Right hindlimb (tissue), 1 donor: Measurements from ENCODE around the gene AMBRA1.

Source experiments
- DNase-seq: peaks from one replicate; pipeline ENCODE4 v3.0.0-alpha.2; 2018

AMBRA1 gene

DNA sequence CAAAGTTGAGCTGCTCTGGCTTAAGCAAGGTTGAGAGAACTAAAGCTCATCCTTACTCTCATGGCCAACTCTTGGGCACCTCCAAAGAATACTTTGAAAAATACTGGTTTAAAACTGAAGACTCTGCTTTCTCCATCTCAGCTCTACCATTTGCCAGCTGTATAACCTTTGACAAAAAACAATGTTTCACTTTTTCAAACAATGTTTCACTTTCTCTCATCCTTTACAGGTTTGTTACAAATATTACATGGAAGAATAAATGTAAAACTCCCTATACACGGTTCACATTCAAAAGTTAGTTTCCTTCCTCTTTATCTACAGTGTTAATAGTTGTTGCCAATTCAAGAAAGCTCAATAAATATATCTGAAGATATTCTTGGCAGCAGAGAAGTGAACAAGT is 19.2 kb downstream of the AMBRA1 start:
- no peak for DNase-seq

DNA sequence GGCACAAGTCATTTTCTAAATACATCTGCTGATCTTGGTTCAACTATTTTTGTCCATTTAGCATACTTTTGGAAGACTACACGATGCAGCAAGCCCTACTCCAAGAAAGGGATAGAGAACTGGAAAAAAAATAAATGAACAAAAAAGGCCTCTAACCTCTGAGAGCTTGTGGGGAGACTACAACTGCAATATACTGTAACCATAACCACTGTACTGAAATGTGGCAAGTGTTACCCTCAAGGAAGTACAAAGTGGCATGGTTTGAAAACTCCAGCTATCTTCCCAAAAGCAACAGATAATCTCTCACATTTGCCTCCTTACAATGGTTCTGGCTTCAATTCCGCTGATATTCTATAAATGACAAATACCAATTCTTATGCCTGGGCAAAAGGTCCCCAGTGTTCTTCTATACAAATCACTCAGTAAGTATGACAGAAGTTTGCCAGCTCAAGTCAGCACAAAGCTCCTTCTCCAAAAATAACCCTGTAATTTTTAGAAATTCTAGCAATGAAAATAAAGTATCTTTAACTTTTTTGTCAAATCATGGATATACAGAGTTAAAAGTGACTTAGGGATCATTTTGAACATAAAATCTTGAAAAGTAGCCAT is 22.9 kb downstream of the AMBRA1 start:
- no peak for DNase-seq

DNA sequence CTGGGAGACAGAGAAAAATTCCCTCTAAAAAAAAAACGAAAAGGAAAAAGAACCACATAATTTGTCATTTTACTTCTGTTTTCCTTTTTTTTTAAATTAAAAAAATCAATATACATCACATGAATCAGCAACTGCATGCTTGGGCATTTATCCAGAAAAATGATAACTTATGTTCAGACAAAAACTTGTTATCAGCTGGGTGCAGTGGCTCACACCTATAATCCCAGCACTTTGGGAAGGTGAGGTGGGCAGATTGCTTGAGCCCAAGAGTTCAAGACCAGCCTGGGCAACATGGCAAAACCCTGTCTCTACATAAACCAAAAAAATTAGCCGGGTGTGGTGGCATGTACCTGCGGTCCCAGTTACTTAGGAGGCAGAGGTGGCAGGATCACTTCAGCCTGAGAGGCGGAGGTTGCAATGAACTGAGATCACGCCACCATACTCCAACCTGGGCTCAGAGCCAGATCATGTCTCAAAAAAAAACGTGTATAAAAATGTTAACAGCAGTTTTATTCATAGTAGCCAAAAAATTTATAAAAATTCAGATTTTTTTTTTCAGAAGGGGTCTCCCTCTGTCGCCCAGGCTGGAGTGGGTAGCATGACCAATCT is 28.5 kb downstream of the AMBRA1 start:
- no peak for DNase-seq

DNA sequence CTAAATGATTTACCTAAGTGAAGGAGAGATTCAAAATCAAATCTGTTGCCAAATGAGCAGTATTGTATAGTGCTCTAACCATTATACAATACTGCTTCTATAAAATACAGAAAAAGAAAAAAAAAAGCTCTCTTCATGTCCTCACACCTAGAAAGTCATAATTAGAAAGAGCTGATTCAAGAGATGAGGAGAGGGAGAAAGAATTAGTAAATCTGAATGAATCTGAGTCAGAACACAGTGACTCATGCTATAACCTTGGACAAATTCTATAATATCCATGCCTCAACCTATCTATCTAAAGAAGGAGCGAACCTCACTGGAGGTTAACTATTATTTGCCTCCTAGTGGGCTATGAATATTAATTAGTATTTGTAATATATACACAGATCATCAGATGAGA is 29.4 kb downstream of the AMBRA1 start:
- DNase-seq = no peak

DNA sequence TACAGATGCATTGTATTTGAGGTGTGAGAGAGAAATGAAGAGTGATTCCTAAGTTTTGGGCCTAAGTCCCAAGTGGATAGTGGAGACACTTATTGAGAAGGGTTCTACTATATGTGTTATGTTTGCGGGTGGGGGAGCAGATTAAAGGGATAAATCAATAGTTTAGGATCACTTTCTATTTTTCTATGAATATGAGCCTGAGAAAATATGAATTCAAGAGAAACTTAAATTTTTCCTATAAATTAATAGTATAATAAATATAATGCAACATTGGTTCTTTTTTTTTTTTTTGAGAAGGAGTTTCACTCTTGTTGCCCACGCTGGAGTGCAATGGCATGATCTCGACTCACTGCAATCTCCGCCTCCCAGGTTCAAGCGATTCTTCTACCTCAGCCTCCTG is 31.3 kb downstream of the AMBRA1 start:
- DNase-seq = no peak

DNA sequence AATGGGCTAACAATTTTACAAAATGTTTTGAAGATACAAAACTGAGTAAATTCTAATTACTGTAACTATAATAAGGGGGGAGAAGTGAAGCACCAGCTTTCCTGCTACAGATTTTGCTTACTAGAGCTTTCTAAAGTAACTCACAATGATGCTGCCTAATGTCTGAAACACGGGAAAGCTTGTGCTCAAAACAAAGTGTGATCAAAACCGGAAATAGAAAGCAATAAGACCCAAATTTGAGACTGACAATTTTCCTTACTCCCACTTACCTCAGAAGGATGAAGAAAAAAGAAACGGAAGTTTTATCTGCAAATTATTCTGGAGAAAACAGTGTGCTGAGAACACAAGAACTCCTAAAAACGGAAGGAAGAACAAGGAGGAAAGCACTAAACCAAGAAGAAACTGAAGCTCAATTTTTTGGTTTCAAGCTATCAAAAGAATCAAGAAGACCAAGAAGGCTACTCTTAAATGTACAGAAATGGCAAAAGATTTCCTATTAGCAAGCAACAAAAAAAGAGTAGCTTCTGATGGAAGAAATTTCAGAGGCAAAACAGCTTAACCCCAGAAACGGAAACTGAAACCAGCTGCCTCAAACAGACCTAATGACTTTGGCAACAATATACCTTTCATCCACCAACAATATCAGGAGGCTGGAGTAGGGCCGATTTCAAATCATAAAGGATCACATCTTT is 33.4 kb downstream of the AMBRA1 start:
- no peak for DNase-seq

DNA sequence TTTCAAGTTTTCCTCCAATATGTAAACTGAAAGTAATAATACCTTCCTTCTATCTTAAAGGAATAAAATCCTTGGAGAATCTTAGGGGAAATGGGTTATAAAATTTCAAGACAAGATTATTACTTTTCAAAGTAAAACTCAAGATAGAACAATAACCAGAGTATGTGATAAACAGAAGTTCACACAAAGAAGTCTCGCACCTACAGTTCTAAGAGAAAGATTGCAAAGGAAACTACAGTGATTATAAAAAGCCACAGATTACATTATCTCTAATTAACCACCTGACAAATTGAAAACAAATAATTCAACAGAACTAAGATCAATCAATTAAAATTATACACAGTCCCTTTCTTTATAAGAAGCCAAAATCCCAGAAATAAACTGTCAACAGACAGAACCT is 34.0 kb downstream of the AMBRA1 start:
- DNase-seq = no peak

DNA sequence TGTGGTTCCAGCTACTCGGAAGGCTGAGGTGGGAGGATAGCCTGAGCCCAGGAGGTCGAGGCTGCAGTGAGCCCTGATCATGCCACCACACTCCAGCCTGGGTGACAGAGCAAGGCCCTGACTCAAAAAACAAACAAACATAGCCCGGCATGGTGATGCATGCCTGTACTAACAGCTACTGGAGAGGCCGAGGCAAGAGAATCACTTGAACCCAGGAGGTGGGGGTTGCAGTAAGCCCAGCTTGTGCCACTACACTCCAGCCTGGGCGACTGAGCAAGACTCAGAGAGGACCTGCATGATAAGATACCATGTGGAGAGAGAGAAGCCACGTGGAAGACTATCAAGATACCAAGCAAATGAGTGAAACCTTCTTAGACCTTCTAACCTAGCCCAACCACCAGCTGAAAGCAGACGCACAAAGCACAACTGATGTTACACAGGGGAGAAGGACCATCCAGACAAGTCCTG is 36.1 kb downstream of the AMBRA1 start:
- no peak for DNase-seq

DNA sequence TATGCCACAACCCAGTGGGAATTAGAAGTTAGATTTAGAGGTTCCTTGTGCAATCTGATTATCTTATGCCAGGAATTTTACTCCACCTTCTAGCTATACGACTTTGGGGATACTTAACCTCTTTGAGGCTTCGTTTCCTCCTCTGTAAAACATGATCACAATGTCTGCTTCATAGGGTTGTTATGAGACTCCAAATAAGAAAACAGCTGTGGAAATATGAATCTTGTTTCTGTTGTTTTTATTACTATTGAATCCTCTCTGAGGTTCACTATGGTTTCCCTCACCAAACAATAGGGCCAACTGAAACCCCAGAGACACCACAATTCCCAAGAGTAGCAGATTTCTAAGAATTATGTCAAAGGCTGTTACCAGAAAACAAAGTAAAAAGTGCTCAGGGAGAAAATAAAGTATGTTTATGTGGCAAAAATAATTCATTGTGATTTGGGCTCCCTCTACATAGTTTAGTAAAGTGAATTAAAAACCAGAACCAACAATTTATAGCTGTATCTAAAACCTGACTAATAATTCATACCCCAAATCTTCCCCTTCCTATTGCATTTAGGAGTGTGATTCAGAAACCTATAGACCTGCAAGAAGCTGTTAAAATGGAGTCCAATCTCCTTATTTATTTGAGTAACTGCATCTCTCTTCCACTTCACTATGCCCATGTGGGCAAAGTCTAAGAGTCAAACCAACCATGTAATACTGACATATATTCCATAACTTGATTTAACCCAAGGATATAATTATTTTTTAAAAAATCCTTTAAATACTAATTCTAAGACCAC is 38.4 kb downstream of the AMBRA1 start:
- no peak for DNase-seq

DNA sequence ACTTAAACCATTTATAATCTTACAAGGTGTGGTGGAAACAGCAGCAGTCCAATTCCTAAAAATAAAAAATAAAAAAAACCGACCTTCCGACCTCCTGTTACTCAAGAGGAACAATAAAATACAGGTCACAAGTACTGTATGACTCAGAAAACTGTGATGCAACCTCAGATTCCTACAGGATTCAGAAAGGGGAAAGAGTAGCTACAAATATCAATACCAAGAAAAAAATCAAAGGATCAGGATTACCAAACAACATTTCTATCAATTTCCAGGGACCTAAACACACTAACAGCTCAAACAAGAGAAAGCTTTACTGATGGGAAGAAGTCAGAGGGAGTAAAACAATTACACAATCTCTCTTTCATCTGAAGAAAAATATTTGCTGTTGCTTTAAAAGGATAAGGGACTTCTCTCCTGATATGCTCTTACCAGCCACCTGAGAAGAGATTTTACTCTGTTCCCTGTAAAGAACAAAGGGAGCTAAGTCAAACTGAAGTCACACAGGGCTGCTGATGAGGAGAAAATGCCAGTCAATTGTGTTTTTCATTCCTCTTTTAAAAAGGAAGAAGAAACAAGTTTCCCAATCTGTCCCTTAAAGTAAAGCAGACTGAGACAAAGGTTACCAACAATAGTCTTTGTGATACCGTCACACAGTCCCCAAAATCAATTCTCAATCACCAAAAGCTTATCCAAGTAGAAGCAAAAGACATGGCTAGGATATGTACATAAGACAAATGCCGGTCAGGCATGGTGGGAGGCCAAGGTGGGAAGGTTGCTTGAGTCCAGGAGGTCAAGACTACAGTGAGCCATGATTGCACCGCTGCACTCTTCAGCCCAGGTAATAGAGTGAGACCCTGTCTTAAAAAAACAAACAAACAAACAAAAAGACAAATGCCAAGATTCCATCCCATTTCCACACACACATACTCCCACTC is 39.3 kb downstream of the AMBRA1 start:
- DNase-seq = no peak

DNA sequence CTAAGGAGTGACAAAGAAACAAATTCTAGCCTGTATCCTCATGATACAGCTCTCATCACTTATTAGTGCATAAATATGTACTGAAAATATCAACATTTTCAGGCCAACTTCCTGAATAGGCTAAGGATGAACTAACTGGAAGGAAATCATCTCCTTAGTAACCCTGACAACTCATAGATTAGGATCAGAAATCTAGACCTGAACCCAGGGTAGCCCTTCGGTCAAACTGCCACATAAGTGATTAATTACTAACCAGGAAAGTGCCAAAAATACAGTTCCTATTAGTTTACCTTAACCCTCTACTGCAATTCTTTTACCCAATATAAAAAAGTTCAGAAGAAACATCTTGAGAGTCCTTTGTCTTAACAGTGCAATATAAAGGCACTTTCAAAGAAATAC is 40.0 kb downstream of the AMBRA1 start:
- no peak for DNase-seq

DNA sequence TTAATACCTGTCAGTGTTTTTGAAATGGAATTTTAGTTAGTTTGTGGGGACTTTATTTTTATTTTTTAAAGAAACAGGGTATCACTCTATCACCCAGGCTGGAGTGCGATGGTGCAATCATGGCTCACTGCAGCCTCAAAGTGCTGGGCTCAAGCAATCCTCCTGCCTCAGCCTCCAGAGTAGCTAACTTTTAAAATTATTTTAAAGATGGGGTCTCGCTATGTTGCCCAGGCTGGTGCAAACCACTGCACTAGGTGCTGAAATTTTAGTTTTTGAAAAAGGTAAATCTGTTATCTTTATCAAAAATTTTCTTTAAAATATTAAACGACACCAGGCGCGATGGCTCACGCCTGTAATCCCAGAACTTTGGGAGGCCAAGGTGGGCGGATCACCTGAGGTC is 42.6 kb downstream of the AMBRA1 start:
- no peak for DNase-seq

DNA sequence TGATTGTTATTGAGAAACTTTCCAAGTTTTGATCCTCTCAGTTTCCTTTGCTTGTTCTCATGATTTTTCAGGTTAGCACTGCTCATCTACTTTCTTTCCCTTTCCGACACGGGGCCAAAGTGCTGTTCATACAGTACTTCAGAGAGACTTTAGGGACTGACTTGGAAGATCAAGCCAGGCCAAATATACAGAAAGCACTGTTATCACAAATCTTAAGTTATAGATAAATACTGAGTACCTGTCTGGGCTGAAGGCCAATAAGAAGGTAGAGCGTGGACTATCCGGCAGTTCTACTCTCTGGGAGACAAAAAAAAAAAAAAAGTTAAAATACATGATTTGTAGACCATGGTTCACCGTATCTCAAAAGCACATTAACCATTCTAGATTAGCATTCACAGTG is 46.2 kb downstream of the AMBRA1 start:
- no peak for DNase-seq

DNA sequence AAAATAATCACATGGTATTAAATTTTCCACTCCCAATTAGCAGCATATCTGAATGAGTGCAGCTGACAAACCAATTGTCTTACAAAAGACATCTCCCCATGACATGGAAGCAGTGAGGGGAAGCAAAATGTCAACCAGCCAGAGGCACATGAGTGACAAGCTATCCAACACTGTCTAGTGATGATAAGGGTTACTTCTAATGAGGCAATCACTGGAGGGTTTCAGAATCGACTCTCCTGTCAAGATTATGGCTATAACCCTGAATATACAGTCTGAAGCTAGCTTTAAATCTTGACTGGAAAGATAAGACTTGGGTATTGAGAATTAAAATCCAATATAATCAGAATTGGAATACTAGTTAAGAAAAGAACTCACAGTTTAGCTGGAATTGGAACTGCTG is 50.3 kb downstream of the AMBRA1 start:
- no peak for DNase-seq

DNA sequence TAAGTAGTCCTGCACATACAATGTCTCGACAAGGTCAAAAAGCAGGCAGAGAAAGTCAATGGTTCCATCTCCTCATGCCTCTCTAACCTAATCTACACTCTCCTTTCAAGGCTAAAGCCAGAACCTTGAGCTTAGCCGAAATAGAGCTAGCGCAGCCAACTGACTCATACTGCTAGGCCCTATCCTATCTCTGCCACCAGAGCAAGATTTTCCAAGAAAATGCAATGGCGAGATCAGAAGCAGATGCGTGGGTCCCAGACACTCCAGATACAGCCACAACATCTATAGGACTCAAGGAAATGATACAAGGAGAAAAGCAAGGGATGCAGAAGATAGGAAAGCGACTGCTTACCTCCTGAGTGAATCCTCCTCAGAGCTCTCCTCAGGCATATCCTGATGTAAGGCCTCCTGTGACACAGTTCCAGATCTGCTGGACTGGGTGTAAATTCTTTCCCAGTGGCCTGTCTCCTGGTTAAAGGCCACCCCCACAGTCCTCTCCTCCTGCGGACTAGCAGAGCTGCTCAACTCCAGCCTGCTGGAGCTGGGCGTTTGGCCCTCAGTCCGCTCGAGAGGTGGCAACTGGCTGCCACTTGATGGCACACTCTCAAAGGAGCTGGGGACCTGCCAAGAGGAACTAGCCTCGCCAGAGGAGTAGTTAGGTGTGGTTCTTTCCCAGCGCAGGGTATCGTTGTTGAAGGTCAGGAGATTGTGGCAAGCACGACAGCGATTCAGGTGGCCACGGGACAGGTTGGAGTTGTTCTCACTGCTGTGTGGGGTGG is 52.0 kb downstream of the AMBRA1 start:
- DNase-seq = no peak

DNA sequence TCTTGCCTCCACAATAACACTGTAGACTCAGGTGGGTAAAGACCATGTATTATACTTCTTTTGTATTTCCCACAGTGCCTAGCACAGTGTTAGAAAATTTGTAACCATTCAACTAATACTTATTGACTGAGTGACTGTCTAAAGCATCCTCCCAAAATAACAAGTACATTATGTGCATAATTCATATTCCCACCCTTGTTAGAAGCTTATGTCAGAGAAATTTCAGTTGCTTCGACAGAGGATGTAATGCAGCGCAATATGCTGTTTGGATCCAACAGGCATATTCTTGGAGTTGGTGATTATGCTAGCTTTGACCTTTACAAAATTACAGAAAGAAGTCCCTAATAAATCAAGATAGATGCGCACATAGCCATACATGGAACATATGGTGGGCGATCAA is 53.0 kb downstream of the AMBRA1 start:
- DNase-seq = no peak

DNA sequence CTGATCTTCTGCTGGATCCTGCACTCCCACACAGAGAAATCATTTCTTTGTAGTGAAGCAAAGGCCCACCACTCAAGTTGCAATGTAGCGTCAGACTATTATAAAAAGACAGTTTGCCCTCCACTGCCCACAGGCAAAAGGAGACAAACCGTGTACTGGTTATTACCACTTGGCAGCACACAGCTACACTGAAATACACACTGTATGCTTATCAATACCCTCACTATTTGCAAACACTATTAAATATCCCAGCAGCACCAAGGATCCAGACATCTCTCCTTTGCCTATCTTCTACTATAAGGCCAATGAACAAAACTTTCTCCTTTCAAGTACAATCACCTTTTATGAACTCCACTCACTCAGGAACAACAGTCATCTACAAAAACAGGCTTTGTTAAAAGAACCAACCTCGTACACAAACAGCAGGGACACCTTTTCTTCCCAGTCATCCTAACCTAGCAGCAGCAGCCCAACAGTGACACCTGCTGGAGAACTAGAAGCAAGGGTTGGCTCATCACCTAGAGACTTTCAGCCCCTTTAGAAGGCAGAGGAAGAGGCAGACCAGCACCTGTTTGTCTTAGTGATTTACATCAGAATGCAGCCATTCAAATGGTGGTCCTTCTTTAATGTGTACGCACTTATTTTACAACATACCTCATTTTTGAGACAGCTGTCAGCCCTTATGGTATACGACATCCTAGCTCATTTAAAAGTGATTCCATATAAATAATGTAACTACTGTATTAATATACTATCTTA is 56.1 kb downstream of the AMBRA1 start:
- DNase-seq = peak; percentile 70

DNA sequence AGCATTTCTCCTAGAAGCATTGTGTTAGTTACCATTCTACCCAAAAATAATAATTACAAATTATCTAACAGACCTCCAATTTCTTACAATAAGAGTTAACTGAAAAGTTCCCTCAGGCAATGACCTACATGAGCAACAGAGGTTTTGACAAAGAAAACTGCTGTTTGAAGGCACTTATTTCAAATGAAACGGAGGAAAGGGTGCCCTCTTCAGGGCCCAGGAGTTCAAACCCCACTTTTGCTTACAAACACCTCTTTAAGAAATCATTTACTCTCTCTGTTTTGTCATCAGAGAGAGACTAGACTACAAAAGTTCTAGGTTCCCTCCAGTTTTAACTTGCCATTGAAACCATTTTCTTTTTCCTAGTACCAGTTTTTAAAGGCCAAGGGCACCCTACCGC is 56.7 kb downstream of the AMBRA1 start:
- no peak for DNase-seq

DNA sequence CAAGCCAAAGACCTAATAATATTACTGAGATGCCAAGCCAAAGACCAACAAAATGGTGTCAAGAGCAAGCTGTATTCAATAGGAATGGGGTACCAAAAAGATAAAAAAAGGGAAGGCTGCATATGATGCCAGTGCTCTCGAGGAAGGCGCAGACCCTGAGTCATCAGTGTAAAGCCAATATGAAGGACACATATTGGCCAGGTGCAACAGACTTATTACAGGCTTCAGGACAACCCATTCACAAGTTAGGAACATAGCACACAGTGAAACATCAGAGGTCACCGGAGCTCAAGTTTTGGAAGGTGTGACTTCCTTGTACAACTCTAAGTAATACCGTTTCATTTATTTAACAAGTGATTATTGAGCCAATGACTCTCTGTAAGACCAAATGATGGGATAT is 58.1 kb downstream of the AMBRA1 start:
- no peak for DNase-seq

DNA sequence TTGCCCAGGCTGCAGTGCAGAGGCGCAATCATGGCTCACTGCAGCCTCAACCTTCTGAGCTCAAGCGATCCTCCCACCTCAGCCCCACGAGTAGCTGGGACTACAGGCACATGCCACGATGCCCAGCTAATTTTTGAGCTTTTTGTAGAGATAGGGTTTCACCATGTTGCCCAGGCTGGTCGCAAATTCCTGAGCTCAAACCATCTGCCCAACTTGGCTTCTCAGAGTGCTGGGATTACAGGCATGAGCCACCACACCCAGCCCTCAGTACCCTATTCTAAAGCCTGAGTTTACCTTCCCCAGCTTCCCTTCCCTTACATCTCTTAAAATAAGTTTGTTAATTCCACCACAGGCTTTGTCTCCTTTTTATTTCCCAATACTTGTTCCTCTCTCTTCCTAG is 59.1 kb downstream of the AMBRA1 start:
- no peak for DNase-seq
